HK-2 (cell line): ENCODE results near the gene NFASC.

Experiments
- DNase-seq: peaks from one replicate; pipeline ENCODE4 v3.0.0-alpha.2; 2018; ENCODE audit not compliant: unreplicated experiment

NFASC gene

DNA sequence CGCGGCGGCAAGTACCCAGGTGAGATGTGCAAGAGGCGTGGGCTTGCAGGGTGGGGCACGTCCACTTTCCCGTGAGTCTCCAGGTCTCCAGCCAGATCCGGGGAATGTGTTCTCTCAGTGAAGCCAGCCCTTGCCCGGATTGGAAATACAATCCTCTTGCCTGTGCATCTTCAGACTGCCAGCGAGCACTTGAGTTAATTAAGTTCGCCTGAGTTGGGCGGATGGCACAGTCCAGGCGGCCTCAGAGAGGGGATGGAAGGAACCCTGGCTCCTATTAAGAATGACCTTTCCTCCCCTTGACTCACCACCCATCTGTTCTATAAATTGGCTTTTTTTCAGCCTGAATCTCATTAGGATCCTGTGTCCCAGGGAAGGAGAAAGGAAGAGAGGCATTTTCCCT is 139.0 kb downstream of the NFASC start:
- DNase-seq: no peak

DNA sequence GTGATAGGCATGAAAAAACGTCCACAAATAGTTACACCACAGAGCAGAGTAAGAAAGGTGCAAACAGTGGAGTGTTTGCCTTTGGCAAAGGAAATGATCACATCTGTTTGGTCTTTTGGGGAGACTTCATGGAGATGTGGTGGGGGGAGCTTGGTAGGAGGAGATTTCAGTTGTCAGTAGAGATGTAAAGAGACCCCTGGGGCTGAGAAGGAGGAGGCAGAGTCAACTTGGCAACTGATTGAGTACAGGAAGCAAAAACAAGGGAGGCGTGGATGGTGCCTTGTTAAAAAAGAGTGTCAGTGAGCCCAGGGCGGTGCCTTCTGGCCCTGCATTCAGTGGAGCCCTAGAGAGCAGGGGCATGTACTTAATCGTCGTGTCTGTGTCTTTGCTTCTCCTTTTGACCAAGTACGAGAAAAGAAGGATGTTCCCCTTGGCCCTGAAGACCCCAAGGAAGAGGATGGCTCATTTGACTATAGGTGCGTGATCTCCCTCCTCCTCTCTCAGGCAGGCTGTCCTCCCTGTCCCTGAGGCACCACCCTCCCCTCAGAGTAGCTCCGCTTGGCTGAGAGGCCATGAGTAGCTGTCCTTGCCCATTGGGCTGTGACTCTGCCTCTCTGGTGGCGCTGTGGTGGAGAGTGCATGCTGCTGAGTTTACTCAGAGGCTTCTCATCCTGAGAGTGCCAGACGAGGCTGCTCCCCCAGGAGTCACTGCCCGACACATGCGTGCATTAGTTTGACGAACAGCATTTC is 141.9 kb downstream of the NFASC start:
- DNase-seq: no peak

DNA sequence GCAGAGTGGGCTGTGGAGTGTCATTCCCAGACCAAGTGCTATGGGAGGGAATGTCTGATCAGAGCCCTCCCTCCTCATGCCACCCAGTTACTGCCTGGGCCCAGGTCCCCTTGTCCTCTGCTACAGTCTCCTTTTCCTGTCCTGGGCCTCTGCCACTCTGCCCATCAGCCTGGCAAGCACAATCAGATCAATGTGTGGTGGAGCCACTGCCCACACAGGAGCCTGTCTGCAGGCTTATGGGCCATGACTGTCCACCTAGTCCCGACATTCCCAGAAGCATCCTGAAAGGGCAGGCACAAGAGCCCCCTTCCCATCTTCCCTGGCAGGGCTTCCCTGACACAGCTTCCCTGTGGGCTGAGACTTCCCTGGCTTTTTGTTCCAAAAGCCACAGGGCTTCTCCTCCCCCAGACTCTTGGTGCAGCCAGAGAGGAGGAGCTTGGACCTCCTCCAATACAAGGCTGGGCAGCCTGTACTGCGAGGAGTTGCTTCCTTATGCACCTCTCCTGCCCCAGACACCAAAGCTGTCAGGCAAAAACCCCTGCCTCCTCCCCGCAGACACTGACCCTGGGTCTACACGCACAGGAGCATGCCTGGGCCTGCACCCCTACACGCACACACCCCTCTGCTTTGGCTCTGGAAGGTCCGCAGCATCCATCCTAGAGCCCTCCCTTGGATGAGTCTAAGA is 143.2 kb downstream of the NFASC start:
- DNase-seq: no peak

DNA sequence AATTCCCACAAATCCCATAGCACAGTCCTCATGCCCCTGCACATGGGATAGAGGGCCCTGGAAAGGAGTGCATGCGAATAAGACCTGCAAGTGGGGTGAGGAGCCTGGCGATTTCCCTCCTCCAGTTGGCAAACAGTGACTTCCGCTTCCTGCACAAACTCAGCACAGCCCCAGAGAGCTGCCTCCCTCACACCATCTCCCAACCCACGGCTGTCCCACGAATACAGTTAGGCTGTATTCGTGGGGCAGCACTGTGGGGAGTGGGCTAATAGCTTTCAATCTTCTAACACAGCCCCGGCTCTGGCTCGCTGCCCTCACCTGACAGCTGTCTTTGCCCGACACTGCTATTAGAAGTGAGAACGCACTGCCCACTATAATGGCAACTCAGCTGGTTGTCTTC is 144.1 kb downstream of the NFASC start:
- DNase-seq: no peak

DNA sequence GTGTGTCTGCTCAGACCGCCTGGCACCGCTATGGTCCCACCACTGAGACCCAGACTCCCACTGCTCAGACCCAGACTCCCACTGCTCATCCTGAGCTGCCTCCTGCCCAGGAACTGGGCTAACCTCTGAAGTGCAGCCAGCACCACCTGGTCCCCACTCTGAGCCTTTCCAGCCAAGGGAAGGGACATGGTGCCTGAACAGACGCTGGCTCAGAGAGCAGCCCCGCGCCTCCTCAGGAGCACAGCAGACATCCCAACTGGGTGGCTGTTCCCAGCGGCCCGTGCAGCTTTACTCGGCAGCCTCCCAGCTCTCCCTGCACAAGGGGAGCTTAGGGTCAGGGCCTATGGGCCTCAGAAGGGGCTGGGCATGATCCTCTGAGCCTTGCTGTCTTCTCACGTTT is 144.6 kb downstream of the NFASC start:
- DNase-seq: no peak

DNA sequence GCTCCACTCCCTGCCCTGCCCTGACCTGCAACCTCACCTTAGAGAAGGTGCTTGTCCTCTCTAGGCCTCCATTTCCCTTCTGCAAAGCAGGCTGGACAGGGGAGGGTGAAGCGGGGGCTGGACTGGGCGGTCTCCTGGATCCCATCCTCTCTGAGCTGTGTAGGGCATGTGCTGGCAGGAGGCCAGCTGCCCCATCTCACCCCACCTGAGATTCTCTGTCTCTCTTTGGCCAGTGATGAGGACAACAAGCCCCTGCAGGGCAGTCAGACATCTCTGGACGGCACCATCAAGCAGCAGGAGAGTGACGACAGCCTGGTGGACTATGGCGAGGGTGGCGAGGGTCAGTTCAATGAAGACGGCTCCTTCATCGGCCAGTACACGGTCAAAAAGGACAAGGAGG is 145.4 kb downstream of the NFASC start:
- no peak for DNase-seq

DNA sequence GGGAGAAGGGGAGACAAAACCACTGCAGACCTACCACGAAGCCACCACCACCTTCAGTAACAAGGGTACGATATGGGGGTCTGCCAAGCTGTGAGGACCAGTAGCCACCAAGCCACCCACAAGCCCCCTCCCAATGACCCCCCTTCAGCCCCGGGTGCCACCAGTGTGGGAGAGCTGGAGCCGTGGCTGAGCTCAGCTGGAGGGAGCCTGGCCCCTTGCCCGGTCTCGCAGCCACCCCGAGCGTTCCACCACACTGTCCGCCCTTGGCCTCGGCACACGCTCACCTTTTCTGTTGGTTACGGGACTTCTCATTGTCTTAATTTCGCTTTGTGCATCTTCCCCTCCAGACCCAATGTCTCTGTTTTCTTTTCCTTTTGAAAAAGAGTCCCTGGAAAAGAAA is 145.9 kb downstream of the NFASC start:
- DNase-seq: no peak

DNA sequence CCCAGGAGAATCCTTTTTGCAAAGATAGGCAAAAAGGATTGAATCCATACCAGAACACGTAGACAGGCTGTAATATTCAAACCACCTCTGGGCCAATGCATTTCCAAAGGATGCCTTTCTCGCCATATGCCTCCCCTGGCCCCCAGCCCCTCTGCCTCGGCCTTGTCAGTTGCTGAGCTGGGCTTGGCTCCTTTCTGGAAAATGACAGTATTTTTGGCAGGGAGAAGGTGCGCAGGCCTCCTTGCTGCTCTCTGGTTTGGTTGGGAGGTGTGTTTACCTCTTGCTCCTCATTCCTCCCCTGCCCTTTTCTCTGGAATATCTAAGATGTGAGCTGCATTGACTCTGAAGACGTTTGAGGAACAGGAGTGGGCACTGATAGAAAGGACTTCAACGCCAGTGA is 146.3 kb downstream of the NFASC start:
- DNase-seq: no peak

DNA sequence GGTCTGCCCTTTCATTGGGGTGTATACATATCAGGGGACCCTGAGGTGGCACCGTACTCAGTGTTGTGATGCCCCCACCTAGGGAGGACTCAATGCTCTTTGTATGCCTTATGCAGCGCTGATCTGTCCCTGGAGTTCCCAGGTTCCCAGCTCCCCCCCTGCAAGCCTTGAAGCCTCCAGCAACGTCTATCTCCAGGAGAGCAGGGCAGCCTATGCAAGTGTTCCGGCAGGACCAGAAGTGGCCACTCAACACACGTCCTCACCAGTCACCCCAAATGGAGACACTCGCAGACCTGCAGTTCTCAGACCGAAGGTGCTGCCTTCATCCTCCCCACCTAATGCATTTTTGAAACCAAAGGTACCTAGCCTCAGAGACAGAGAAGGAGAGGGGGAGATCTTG is 147.1 kb downstream of the NFASC start:
- no peak for DNase-seq

DNA sequence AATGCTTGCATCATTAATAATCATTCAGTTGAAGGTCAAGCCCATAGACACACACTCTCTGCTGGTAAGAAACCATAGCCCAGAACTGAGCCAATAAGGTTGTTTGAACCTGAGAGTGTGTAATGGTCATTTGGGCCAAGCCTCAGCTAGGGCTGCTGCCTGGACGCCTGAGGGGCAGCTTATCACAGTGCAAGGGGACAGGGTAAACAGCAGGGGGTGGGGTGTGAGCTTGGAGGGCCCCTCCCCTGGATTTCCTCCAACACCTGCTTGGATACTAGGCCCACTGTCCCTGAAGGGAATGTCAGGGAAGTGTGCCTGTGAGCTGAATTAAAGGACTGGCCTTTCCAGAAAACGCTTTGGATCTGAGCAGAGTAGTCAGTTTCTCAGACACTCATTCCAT is 147.7 kb downstream of the NFASC start:
- no peak for DNase-seq

DNA sequence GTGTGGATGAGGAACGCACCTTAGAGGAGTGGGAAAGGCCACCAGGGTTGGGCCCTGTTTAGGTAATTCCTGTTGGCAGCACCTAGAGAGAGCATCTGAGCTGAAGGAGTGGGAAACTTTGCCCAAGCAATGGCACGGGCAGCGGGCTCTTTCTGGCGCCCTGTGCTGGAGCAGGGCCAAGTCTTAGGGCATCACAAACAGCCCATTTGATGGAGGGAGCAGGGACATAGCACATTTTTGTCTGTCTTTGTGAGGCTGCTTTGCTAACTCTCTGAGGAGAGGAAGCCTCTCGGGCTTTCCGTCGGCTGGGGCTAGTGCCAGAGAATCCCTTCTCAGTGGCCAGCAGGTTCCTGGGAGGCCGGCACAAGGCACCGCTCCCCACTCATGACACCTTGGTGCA is 149.8 kb downstream of the NFASC start:
- DNase-seq: no peak

DNA sequence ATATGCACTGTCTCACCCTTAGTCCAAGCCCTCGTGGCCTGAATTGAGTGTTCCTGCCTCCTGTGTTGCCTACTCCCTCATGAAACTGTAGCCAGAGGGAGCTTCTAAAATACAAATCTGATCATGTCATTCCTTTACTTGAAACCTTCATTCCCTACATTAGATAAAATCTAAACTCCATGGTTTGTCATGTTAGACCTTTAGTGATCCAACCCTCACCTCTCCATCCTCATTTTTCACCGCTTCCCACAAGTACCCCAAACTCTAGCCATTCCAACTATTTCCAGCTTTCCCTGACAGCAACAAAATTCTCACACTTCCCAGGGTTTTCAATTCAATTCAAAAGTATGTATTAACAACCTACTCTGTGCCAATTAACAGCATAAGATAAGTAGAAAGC is 154.0 kb downstream of the NFASC start:
- no peak for DNase-seq

DNA sequence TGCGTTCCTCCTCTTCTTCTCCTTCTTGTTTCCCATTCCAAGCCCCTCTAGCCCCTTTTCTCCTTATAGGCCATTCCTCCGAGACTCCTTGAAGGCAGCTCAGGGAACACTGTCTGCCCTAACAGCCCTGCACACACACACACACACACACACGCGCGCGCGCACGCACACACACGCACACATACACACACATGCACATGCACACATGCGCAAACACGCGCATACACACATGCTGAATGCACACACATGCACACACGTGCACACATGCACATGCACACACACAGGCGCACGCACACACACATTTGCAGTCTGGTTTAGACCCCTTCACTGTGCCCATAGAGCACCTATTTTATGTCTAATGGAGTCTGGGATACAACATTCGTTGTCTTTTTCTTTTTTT is 154.6 kb downstream of the NFASC start:
- DNase-seq: no peak

DNA sequence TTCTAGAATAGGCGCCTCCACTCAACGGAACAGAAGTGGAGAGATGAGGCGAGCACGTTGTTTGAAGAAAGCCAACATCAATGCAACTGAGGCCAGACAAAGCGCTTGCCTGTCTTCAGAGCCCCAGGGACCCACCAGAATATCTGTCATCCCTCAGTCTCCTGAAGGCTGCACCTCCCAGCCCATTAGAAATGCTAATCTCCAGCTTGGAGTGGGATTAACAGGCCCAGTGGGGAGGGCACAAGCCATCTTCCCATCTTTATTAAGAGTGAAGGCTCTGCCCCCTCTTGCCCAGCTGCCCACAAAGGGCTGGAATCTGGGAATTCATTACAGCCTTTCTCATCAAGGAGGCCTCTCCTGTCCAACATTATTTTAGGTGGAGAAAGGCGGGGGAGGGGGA is 155.5 kb downstream of the NFASC start:
- no peak for DNase-seq

DNA sequence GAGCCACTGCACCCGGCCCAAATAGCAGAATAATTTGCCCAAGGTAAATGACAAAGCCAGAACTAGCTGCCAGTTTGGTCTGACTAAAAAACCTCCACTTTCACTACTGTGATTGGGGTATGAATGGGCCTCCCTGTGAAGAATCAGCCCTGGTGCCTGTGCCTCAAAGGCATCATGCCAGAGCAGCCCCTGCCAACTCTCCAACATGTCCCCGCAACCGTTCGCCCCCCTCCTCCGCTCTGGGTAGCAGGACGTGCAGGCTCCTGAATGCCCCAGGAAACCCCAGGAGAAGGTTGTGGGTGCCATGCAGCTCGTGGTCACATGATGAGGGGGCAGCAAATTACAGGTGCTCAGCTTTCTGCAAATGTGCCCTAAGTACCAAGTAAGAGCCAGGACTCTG is 157.7 kb downstream of the NFASC start:
- no peak for DNase-seq

DNA sequence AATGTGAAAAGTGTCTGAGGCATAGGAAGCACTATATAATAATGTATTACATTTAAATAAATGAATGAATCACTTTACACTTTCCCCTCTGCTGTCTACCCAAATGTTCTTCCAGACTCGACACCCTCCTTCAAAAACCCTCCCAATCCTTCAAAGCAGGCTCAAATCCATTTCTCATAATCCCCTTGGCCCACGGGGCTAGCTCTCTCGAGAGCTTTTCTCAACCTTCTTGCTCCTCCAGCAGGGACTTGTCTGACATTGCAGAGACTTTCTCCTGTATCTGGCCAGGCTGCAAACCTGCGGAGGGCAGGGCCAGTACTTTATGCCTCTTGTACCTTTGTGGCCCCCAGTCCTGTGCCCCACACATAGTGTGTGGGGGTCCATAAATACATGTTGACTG is 158.3 kb downstream of the NFASC start:
- DNase-seq: no peak

DNA sequence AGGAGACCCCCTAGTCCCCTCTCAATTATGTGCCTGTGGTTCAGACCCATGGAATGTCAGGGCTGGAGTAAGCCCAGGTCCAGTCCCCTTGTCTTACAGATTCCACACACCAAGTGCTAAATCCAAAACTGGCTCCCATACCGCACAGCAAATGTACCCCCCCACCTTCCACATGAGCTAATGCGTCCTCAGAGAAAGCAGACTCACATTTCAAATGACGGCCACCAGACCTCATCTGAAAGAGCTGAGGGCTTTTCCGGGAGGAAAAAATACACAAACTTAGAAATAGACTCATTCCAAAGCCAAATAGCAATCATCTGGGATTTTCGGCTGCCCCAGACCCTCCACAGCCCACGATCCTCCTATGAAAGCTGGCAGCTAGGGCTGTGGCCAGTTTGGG is 159.6 kb downstream of the NFASC start:
- DNase-seq: no peak

DNA sequence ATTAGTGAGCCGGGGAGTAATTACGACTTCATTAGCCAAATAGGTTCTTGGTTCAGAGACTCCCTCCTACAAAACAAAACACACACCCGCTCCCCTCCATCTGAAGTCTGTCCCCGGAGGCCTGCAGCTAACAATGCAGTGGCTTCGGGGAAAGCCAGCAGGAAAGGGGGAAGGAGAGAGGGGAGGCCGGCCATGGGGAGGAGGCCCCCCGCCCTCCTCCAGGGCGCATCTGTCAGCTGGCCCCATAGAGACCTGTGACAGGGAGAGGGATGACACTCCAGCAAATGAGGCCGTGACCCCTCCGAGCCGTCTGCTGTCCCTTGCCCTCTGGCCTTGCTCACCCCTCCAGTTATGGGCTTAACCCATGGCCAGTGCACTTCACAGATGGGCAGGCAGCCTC is 160.2 kb downstream of the NFASC start:
- no peak for DNase-seq

DNA sequence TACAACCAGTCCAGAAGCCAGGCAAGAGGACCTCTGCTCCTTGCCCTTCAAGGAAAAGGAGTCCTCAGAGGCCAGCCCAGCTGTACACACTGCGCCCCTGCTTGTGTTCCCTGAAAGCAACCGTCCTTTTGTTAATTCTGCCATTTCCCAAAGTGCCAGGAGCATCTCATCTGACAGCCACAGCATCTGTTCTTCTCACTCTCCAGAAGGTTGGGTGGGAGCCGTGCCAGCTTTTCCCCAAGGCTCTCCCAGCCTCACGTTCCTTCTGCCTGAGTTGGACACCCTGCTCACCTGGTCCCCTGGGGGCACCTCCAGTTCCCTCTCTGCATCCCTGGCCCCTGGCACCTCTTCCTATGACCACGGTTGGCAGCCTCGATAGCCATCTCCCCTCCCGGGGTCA is 161.8 kb downstream of the NFASC start:
- DNase-seq: no peak

DNA sequence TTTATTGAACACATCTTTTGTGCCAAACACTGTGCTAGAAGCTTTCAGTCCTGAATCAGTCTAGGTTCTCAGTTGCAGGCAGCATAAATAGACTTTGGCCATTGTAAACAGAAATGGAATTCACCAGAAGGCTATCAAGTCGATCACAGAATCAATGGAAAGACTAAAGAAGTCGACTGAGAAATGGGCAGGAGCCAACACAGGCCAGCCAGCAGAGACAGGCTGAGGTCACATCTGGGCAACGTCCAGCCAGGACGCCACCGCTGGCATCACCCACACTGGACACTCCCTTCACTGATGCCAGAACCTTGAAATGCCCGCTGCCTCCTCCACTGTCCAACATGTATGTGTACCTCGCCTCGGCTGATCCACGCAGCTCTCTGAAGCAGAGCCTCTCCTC is 166.9 kb downstream of the NFASC start:
- DNase-seq: no peak

DNA sequence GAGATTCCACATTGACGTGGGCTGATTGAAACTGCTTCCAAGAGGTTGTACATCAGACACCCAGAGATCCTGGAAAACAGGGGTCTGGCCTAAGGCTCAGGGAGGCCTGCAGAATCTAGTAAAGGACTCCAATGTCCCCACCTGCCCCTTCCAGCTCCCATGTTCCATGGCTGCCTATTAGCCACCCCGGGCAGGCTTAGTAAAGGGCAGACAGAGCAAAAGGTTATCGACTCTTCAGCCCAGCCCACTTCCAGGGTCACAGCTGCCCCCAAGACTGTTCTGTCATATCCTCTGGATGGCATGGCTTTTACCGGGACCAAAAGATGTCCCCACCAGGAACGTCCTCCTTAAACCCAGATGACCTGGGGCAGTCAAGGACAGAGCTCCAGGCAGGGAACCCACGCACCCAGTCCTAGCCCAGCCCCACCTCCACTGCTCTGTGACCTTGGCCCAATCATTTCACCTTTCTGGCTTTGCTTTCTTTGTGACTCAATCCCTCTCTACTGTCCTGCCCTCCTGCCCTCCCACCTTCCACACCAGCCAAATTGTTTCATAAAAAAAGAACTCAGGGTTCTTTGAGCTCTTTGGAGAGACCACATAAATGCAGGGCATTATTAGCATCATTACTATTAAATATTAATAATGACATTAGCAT is 167.6 kb downstream of the NFASC start:
- DNase-seq: no peak

DNA sequence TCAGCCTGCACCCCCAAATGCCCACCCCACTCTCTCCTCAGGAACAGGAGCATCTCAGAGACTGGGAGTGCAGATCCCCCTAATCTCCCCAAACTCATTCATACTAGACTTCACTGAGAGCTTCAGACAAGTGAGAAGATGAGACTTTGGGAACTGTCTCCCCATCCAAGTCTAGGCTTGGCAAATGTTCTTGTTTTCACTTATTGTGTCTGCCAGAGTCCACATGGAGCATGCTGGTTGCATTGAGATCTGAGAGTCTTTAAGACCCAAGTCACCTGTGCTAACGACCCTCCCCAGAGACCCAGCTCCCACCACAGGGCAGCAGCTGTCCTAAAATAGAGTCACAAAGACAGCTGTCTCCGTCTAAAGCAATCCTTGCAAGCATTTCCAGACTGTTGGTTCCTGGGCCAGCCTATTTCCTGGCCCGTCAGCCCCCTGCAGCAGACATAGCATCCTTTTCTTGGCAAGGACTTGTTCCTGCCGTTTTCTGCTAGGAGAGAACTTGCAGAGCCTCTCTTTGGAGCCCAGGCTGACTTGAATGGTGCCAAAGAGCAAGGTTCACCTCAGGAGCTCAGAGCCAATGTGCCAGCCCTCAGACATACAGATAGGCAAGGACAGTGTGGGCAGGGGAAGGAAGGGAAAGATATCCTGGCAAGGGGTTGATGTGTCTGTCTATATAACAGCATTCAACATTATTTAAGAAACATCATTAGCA is 170.5 kb downstream of the NFASC start:
- no peak for DNase-seq
